Parathyroid adenoma (tissue), 2 donors: ENCODE data around the gene NEK10.

Source experiments
- H2AFZ ChIP-seq: fragments of 300-600 bp; sonication (generic); one replicate; pipeline ENCODE4 v1.7.0; 2017; ENCODE audit warnings: antibody characterized with exemption, mild to moderate bottlenecking
- H3K27ac ChIP-seq: fragments of 300-600 bp; sonication (generic); one replicate; pipeline ENCODE4 v1.7.0; 2017
- H3K27me3 ChIP-seq: fragments of 300-600 bp; sonication (generic); one replicate; pipeline ENCODE4 v1.7.0; 2017; ENCODE audit warnings: low read length; ENCODE audit not compliant: control insufficient read depth, insufficient read depth
- H3K36me3 ChIP-seq: fragments of 300-600 bp; sonication (generic); one replicate; pipeline ENCODE4 v1.7.0; 2017; ENCODE audit warnings: low read length; ENCODE audit not compliant: control insufficient read depth, insufficient read depth
- H3K4me1 ChIP-seq: fragments of 300-600 bp; sonication (generic); one replicate; pipeline ENCODE4 v1.7.0; 2017; ENCODE audit warnings: control low read depth
- H3K4me2 ChIP-seq: fragments of 300-600 bp; sonication (generic); one replicate; pipeline ENCODE4 v1.7.0; 2017; ENCODE audit warnings: low read length
- H3K4me3 ChIP-seq: fragments of 300-600 bp; sonication (generic); one replicate; pipeline ENCODE4 v1.7.0; 2017; ENCODE audit warnings: low read depth, low read length
- H3K79me2 ChIP-seq: fragments of 300-600 bp; sonication (generic); one replicate; pipeline ENCODE4 v1.7.0; 2017; ENCODE audit warnings: control low read depth
- H3K9ac ChIP-seq: fragments of 300-600 bp; sonication (generic); one replicate; pipeline ENCODE4 v1.7.0; 2017; ENCODE audit warnings: mild to moderate bottlenecking
- H3K9me3 ChIP-seq: fragments of 300-600 bp; sonication (generic); one replicate; pipeline ENCODE4 v1.7.0; 2017; ENCODE audit warnings: low read length; ENCODE audit not compliant: control insufficient read depth
- TF ChIP-seq, protein P1 (sequence below): fragments of 300-600 bp; sonication (generic); IDR thresholded peaks from one replicate; pipeline ENCODE4 v1.7.0; 2017; ENCODE audit warnings: antibody characterized with exemption, mild to moderate bottlenecking
- donor health status: primary hyperparathyroidism.

Gene NEK10

GRCh38 chr3:27357665-27358258, 11.4 kb downstream of the NEK10 start:
- Histone ChIP-seq H3K4me1 (no peaks in the 10 kb centered on the region), H3K27me3 (no peaks in the 10 kb centered on the region), H3K4me2 (no peak overlapping the region), H3K9me3 (no peaks in the 10 kb centered on the region), H2AFZ (no peak overlapping the region), H3K27ac (no peak overlapping the region), H3K9ac (no peak overlapping the region), H3K36me3 (no peaks in the 10 kb centered on the region), H3K4me3 (no peak overlapping the region), H3K79me2 (no peaks in the 10 kb centered on the region)
- TF ChIP-seq, protein P1, sequence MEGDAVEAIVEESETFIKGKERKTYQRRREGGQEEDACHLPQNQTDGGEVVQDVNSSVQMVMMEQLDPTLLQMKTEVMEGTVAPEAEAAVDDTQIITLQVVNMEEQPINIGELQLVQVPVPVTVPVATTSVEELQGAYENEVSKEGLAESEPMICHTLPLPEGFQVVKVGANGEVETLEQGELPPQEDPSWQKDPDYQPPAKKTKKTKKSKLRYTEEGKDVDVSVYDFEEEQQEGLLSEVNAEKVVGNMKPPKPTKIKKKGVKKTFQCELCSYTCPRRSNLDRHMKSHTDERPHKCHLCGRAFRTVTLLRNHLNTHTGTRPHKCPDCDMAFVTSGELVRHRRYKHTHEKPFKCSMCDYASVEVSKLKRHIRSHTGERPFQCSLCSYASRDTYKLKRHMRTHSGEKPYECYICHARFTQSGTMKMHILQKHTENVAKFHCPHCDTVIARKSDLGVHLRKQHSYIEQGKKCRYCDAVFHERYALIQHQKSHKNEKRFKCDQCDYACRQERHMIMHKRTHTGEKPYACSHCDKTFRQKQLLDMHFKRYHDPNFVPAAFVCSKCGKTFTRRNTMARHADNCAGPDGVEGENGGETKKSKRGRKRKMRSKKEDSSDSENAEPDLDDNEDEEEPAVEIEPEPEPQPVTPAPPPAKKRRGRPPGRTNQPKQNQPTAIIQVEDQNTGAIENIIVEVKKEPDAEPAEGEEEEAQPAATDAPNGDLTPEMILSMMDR = peak; percentile 61

- Histone ChIP-seq H2AFZ (no peak overlapping the region), H3K4me3 (no peak overlapping the region), H3K27ac (no peak overlapping the region), H3K4me1 (no peaks in the 10 kb centered on the region), H3K9me3 (no peaks in the 10 kb centered on the region), H3K4me2 (no peak overlapping the region), H3K79me2 (no peaks in the 10 kb centered on the region), H3K36me3 (no peaks in the 10 kb centered on the region), H3K9ac (no peak overlapping the region), H3K27me3 (no peaks in the 10 kb centered on the region)
- TF ChIP-seq, protein P1 = no peak
Measured at GRCh38 chr3:27356976-27357375, 12.2 kb downstream of the NEK10 start.

GRCh38 chr3:27354588-27355203, 14.5 kb downstream of the NEK10 start:
- Histone ChIP-seq H3K9ac (no peak overlapping the region), H3K4me2 (no peak overlapping the region), H2AFZ (no peak overlapping the region), H3K79me2 (no peaks in the 10 kb centered on the region), H3K27ac (no peak overlapping the region), H3K27me3 (no peaks in the 10 kb centered on the region), H3K9me3 (no peaks in the 10 kb centered on the region), H3K4me1 (no peaks in the 10 kb centered on the region), H3K4me3 (no peak overlapping the region), H3K36me3 (no peaks in the 10 kb centered on the region)
- TF ChIP-seq, protein P1 = no peak

DNA sequence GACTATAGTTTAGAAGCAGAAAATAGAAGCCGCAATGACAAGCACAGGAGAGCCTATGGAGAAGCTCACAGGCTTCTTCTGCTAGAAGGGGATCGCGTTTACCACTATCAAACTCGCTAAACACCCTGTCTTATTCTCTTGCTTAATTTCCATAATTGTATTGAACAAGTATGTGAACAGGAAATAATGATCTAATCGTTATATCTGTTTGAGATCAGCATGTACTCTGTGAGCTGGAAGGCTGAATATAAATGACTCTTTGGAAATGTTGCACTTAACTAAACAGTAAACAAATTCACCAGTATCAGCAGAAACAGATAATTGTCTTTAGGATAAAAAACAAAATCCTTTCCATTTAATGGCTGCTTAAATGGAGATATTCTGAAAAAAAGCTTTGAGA, 15.0 kb downstream of the NEK10 start:
- no peaks in the 10 kb centered on the region for H3K27me3 ChIP-seq
- no peak overlapping the region for H3K4me2 ChIP-seq
- H3K79me2 ChIP-seq = no peaks in the 10 kb centered on the region
- no peak overlapping the region for H3K27ac ChIP-seq
- no peak overlapping the region for H3K4me3 ChIP-seq
- H3K9me3 ChIP-seq = no peaks in the 10 kb centered on the region
- H2AFZ ChIP-seq = no peak overlapping the region
- no peaks in the 10 kb centered on the region for H3K36me3 ChIP-seq
- no peak overlapping the region for H3K9ac ChIP-seq
- TF ChIP-seq, protein P1 = no peak
- no peaks in the 10 kb centered on the region for H3K4me1 ChIP-seq

- no peaks in the 10 kb centered on the region for H3K79me2 ChIP-seq
- H3K4me3 ChIP-seq = no peak overlapping the region
- no peak overlapping the region for H2AFZ ChIP-seq
- no peak overlapping the region for H3K27ac ChIP-seq
- no peaks in the 10 kb centered on the region for H3K27me3 ChIP-seq
- TF ChIP-seq, protein P1 = no peak
- H3K9me3 ChIP-seq = no peaks in the 10 kb centered on the region
- no peaks in the 10 kb centered on the region for H3K4me1 ChIP-seq
- no peaks in the 10 kb centered on the region for H3K36me3 ChIP-seq
- no peak overlapping the region for H3K4me2 ChIP-seq
- no peak overlapping the region for H3K9ac ChIP-seq
Measured at GRCh38 chr3:27353221-27353620, 16.0 kb downstream of the NEK10 start.
